ENCODE results near the gene TUSC2. TPM values are rescaled to one million over a fixed set of nuclear protein-coding genes. Genes with fewer than 3 reads are reported as not detected.
A peak's percentile ranks its signal among the peaks of the same experiment; 100 is the strongest.

The TUSC2 gene
- total and polyA plus RNA-seq, 2 of the 13 experiments (the other 11 are each of a cell fraction or from before 2014, with no cell fraction given) = 36.7 to 39.1 TPM

DNA sequence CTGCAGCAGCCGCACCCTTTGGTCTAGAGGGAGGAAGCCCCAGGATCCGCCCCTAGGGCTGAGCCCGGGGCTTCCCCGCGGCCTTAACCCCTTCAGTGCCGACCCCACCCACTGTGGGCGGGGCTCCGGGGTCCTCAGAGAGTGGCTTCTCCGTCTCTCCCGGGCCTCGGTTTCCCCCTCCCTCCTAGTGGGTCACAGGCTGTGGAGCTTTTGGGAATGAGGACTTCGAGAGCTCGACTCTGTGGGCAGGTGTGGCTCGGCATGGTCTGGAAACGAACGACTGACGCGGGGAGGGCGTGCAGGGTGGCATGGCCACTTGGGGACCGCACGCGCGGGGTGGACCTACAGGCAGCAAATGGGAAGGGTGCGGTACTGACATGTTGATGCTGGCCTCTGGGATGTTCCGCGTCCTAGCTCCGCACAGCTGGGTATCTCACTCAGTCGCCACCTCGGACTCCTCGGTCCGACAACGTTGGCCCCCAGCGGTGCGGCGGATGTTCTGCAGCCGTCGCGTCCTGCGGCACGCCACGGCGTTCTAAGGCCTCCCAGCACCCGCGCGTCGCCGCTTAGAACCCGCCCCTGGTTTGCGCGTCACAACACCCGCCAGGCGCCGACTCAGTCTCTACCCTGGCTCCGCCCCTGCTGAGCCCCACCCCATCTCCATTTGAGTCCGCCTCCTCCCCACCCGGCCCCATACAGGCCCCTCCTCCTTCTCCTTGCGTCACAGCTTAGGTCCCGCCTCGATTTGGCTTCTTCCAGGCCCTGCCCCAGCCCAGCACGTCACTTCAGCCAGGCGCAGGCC, 29.0 kb downstream of the TUSC2 start, which contains the start of the genes HYAL3 and NAA80 (continued):
- TF ChIP-seq XRCC5 (optimal IDR thresholded peaks at IDR 0.05; ENCODE audit: low read length) (peak; percentile 67), ZNF180 (CRISPR knock-in tag; IDR thresholded peaks at IDR 0.05; ENCODE audit: borderline replicate concordance, low read depth) (0 out of 2 replicates have a peak, but pooled peaks have one; percentile 27), HNF4G (IDR thresholded peaks at IDR 0.05; ENCODE audit: borderline replicate concordance, low read depth, low read length) (no peak), HNF4G (CRISPR knock-in tag; IDR thresholded peaks at IDR 0.05; ENCODE audit: borderline replicate concordance, low read depth) (no peak), MTERF4 (CRISPR knock-in tag; IDR thresholded peaks at IDR 0.05) (0 out of 2 replicates have a peak, but pooled peaks have one; percentile 18), ATF5 (CRISPR knock-in tag; IDR thresholded peaks at IDR 0.05; ENCODE audit: low read depth) (no peak), TP53 (CRISPR knock-in tag; conservative IDR thresholded peaks at IDR 0.05) (no peak; the same call in 1 of the 2 replicates), DMAP1 (CRISPR knock-in tag; IDR thresholded peaks at IDR 0.05) (peak; percentile 79; the same call in 1 of the 2 replicates), ZNF143 (CRISPR knock-in tag; IDR thresholded peaks at IDR 0.05) (peak; percentile 49; the same call in 1 of the 2 replicates), RARA (CRISPR knock-in tag; IDR thresholded peaks at IDR 0.05) (peak; percentile 14; the same call in 1 of the 2 replicates), HES4 (CRISPR knock-in tag; IDR thresholded peaks at IDR 0.05; ENCODE audit: borderline replicate concordance) (no peak), ESRRA (CRISPR knock-in tag; IDR thresholded peaks at IDR 0.05; ENCODE audit: low read depth) (no peak), EED (CRISPR knock-in tag; IDR thresholded peaks at IDR 0.05) (peak; percentile 64; the same call in 1 of the 2 replicates), POGK (CRISPR knock-in tag; conservative IDR thresholded peaks at IDR 0.05) (peak; percentile 80), FOXA3 (CRISPR knock-in tag; IDR thresholded peaks at IDR 0.05) (peak; percentile 51), KIAA2018 (CRISPR knock-in tag; IDR thresholded peaks at IDR 0.05; ENCODE audit: borderline replicate concordance) (no peak), SMAD3 (CRISPR knock-in tag; IDR thresholded peaks at IDR 0.05) (no peak; the same call in 1 of the 2 replicates)

Measured in HepG2 (cell line).